DND-41 (cell line): ENCODE results near the gene SLX4.

Experiments used
- CTCF ChIP-seq: IDR thresholded peaks from 2 replicates; pipeline ENCODE4 v1.5.1; 2012; ENCODE audit warnings: borderline replicate concordance, low read length, moderate library complexity, mild to moderate bottlenecking; ENCODE audit not compliant: poor library complexity, severe bottlenecking; ENCODE audit errors: extremely low read depth
- EZH2 ChIP-seq: IDR thresholded peaks from 3 replicates; pipeline ENCODE4 v1.6.1; 2012; ENCODE audit warnings: borderline replicate concordance, low read depth, mild to moderate bottlenecking, moderate library complexity, low read length, inconsistent platforms; ENCODE audit not compliant: severe bottlenecking

- TF ChIP-seq CTCF = peak; percentile 47
- no peak for TF ChIP-seq EZH2
Observed at GRCh38 chr16:3625911-3626732, 14.7 kb upstream of the SLX4 start.
